Kidney (tissue), 14 donors: ENCODE data around the gene TRIM52. TPM values are rescaled to one million over a fixed set of nuclear protein-coding genes. Genes with fewer than 3 reads are reported as not detected.

Source experiments
- DNase-seq, 5 donors: peaks; one replicate each; pipeline ENCODE4 v3.0.0-alpha.2; 2013 to 2020
- FAIRE-seq: peaks from 2 replicates; lab custom pipeline; 2012; peaks lifted over from hg19 to GRCh38; lab: Jason Lieb, UNC
- H3K27ac ChIP-seq, 2 donors: one replicate each; pipeline ENCODE4 v1.7.0; 2013; ENCODE audit warnings: low read depth in 2 of 2, low read length in 2 of 2, inconsistent platforms in 1 of 2
- H3K27me3 ChIP-seq: one replicate; pipeline ENCODE4 v1.7.1; 2013; ENCODE audit warnings: low read length, inconsistent platforms; ENCODE audit not compliant: control insufficient read depth, insufficient read depth
- H3K36me3 ChIP-seq, 3 donors: one replicate each; pipeline versions ENCODE4 v1.7.0 to v1.7.1; 2013; ENCODE audit warnings: low read length in 3 of 3, control low read depth in 1 of 3, inconsistent platforms in 1 of 3; ENCODE audit not compliant: insufficient read depth in 3 of 3, control insufficient read depth in 2 of 3
- H3K4me1 ChIP-seq, 3 donors: one replicate each; pipeline versions ENCODE4 v1.7.0 to v1.7.1; 2013; ENCODE audit warnings: low read length in 3 of 3, inconsistent platforms in 1 of 3, low read depth in 1 of 3; ENCODE audit not compliant: control insufficient read depth in 2 of 3, insufficient read depth in 2 of 3
- H3K4me3 ChIP-seq, 3 donors: one replicate each; pipeline versions ENCODE4 v1.7.0 to v1.8.1; 2013; ENCODE audit warnings: low read length in 3 of 3, control low read depth in 1 of 3, inconsistent platforms in 1 of 3
- H3K9ac ChIP-seq, 3 donors: one replicate each; pipeline versions ENCODE4 v1.7.0 to v1.7.1; 2013; ENCODE audit warnings: low read length in 3 of 3, control low read depth in 1 of 3, inconsistent platforms in 1 of 3
- H3K9me3 ChIP-seq, 3 donors: one replicate each; pipeline versions ENCODE4 v1.7.0 to v1.7.1; 2013; ENCODE audit warnings: low read length in 3 of 3, control low read depth in 1 of 3, inconsistent platforms in 1 of 3; ENCODE audit not compliant: control insufficient read depth in 2 of 3, insufficient read depth in 1 of 3
- intact Hi-C: fragments of 100-400 bp; cut with DNase I; formaldehyde crosslinking; loops from one replicate; pipeline ENCODE4 v1.11.1; 2022
- polyA plus RNA-seq: library from polyadenylated mRNA; stranded (reverse); fragments of 350-450 nt; fragmentation: Illumina TruSeq; extraction: RNeasy Lipid Tissue Mini Kit (QIAGEN cat#74804); gene quantifications from one replicate; pipeline ENCODE4 v1.2.3, GENCODE V29; 2014; ENCODE audit warnings: low read depth, low replicate concordance; ENCODE audit not compliant: insufficient read depth
- total RNA-seq: library from RNA; stranded (reverse); fragmentation: NEBNext Ultra II Directional; extraction: Animal tissue kit (Norgen Biotek cat#: 25700); gene quantifications from one replicate; pipeline ENCODE4 v1.2.1, GENCODE V29; 2021
- TF ChIP-seq, protein P1 (sequence below): IDR thresholded peaks from 3 replicates; pipeline ENCODE4 v1.5.1; 2012; ENCODE audit warnings: mild to moderate bottlenecking, moderate library complexity, borderline replicate concordance; ENCODE audit not compliant: insufficient read depth; ENCODE audit errors: extremely low read depth
- donor health status: control.
- donor health status: control.
- donor health status: control.
- donor health status: control.
- donor health status: control.
- donor health status: DM: yes; HTN: yes; CAD: no.
- donor health status: Normal renal cell carcinoma (clear cell type).

TRIM52 gene
- total and polyA plus RNA-seq, 2 donors from 2014 or later, result 9.7 to 18.4 TPM

DNA sequence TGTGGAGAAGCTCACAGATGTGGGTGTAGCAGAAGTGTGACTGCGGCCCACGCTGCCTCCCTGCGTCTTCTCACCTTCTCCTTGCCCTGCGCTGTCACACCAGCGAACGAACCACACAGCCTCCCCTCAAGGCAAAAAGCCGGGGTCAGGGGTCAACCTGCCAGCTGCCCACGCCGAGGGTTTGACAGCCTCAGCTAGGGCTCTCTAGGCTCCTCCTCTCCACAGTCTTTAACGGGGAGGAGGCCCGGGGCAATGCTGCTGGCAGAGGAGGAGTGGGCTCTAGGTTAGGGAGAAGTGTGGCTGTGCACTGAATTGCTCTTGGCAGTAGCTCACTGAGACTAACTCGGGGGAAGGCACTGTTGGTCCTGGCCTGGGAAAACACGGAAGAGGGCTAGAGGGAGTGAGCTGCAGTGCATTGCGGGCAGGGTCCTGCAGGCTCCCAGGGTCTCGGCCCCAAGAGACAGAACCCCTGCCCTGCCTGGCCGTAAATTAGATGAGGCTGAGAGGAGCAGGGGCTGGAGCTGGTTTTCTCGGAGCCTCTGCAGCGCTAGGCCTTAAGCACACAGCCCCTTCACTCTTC lies 4.2 kb upstream of the TRIM52 start:
- Histone ChIP-seq H3K9me3 (no peaks in the 10 kb centered on the region), H3K27me3 (no peaks in the 10 kb centered on the region), H3K4me1 (peaks cover 0 to 4% (median 0%) of the 10 kb centered on the region in 3 donors), H3K9ac (no peak overlapping the region), H3K27ac (no peak overlapping the region), H3K36me3 (peaks cover 0 to 9% (median 2%) of the 10 kb centered on the region in 3 donors), H3K4me3 (no peak overlapping the region)
- FAIRE-seq (no peak), DNase-seq (no peak)
- TF ChIP-seq, protein P1, sequence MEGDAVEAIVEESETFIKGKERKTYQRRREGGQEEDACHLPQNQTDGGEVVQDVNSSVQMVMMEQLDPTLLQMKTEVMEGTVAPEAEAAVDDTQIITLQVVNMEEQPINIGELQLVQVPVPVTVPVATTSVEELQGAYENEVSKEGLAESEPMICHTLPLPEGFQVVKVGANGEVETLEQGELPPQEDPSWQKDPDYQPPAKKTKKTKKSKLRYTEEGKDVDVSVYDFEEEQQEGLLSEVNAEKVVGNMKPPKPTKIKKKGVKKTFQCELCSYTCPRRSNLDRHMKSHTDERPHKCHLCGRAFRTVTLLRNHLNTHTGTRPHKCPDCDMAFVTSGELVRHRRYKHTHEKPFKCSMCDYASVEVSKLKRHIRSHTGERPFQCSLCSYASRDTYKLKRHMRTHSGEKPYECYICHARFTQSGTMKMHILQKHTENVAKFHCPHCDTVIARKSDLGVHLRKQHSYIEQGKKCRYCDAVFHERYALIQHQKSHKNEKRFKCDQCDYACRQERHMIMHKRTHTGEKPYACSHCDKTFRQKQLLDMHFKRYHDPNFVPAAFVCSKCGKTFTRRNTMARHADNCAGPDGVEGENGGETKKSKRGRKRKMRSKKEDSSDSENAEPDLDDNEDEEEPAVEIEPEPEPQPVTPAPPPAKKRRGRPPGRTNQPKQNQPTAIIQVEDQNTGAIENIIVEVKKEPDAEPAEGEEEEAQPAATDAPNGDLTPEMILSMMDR, result no peak
- intact Hi-C loops, result no loop called here

DNA sequence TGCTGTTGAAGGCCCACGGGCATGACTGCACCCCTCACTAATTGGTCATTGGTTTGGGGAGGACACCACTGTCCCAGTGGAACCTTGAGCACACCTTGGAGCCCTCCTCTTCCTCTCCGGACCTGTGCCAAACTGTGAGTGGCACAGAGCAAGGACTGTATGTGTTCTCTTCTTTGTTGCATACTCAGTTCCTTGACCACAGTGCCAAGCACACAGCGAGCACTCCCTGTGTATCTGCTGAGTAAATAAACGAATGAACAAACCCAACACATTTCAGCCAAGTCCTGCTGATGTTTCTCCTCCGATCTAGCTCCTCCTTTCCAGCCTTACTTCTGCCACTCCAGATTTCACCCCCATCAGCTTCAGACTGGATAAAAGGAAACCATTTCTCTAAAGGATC lies 2.7 kb upstream of the TRIM52 start:
- Histone ChIP-seq H3K27ac (no peak overlapping the region), H3K4me1 (peaks cover 3 to 19% (median 13%) of the 10 kb centered on the region in 3 donors)
- intact Hi-C loops, result no loop called here

DNA sequence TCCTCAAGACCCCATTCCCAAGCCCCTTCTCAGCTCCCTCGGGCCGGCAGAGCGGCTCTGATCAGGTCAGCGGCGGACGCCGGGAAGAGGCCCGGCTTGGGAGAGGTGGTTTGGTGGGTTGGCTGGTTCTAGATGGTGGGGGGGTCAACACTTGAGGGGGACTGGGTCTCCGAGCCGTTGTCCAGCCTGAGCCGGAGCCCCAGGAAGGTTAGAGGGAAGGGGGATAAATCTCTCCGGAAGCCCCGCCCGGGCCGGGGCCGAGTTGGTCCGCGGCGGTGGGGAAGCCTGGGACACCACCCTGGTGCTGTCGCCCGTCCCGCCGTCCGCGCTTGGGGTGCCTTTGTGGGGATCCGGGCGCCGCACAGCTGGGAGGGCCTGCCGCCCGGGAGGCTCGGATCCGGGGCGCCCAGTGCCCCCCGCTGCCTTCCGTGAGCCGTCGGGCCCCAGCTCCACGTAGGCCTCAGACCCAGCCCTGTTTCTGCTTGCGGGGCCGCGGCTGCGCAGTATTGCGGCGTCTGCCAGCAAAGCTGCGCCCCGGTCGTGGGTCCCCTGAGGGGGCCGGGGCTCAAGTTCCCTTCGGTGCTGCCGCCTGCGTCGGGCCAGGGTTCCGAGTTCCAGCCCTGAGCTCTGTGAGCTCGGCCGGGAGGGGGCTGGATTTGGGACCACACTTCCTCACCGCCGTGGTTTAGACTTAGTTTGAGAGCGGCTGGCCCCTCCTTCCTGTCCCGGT lies 542 bp upstream of the TRIM52 start:
- Histone ChIP-seq H3K36me3 (peaks cover 0 to 9% (median 0%) of the 10 kb centered on the region in 3 donors), H3K4me1 (peaks cover 3 to 25% (median 22%) of the 10 kb centered on the region in 3 donors), H3K27me3 (no peaks in the 10 kb centered on the region), H3K27ac (peak overlapping the region; percentile 98), H3K9me3 (no peaks in the 10 kb centered on the region), H3K9ac (peak overlapping the region; percentile 89 to 93 (median 92)), H3K4me3 (peak overlapping the region; percentile 79 to 97 (median 96))
- DNase-seq (peak; percentile 77 to 90 (median 86)), FAIRE-seq (no peak)
- TF ChIP-seq, protein P1, result no peak
- intact Hi-C loops, result no loop called here

More for the DNA sequence above, 2.7 kb upstream of the TRIM52 start:
- no peak for FAIRE-seq
- H3K9me3 ChIP-seq, result no peaks in the 10 kb centered on the region
- peaks cover 0 to 9% (median 2%) of the 10 kb centered on the region in 3 donors for H3K36me3 ChIP-seq
- no peak overlapping the region for H3K4me3 ChIP-seq
- TF ChIP-seq, protein P1, result no peak
- H3K9ac ChIP-seq, result no peak overlapping the region
- no peaks in the 10 kb centered on the region for H3K27me3 ChIP-seq
- no peak for DNase-seq
